Ramos (cell line): ENCODE data around the gene ADAM17.
"Not testable (repeated sequence)": the region's sequence is repeated elsewhere in the genome, so short reads cannot be mapped to it uniquely, and the experiment has no call there.

ENCODE experiments used
- in situ Hi-C: fragments of 300-500 bp; cut with MboI; formaldehyde crosslinking; loops from one replicate; pipeline ENCODE4 v1.14.3; 2022; ENCODE audit warnings: low sequenced_read_pairs; ENCODE audit not compliant: unreplicated experiment

ADAM17 gene

DNA sequence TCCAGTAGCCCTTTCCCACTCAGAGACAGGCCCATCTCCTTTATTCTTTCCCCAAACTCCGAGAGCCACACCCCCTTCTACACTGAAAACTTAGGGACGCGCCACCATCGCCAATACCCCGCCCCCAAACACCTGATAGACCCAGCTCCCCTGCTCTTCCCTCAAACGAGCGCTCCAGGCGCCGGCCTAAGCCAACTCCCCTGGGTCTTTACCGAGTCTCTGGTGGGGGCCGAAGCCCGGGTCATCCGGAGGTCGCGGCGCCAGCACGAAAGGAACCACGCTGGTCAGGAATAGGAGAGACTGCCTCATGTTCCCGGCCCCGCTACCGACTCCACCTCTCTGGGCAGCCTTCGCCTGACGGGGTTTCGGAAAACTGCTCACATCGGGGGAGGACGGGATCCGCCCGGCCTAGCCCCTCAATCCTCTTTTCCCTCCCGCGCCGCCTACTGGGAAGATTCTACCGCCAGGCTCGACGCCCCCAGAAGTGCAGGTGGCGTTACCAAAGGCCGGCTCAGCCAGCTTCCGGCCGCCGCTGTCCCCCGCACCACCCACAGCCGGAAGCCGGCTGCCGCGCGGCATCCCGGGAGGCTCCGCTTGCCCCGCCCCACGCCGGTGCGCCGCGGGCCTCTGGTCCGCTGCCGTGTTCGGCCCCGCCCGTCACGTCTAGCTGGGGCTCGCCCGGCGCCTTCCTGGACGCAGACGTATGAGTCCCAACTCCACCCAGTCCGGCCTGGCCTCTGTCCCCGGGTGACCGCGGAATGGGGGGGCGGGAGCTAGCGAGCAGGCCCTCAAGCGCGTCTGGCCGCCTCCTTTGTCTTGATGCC lies at the start of gene ADAM17:
ADAM17 (minus strand) TSS at position 534 of the 824 bp plus-strand sequence; CDS start at position 309, 225 bp downstream.
- in situ Hi-C loops = no loop called here

- in situ Hi-C loops = no loop called here
These were observed 46.8 kb upstream of the ADAM17 start for GRCh38 chr2:9602412-9602811.

GRCh38 chr2:9601397-9601796 lies 45.8 kb upstream of the ADAM17 start:
- in situ Hi-C loops = no loop called here

DNA sequence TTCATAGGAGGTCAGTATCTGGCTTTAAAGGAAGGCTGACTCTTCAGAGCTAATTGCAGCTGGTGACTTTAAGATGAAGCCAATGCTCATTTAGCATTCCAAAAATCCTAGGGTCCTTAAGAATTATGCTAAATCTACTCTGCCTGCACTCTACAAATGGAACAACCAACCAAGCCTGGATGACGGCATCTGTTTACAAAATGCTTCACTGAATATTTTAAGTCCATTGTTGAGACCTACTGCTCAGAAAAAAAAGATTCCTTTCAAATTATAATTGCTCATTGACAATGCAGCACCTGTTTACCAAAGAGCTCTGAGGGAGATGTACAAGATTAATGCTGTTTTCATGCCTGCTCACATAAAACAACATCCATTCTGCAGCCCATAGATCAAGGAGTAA lies 43.8 kb upstream of the ADAM17 start:
- in situ Hi-C loops = no loop called here

GRCh38 chr2:9596621-9597311 lies 41.1 kb upstream of the ADAM17 start:
- in situ Hi-C loops = no loop called here

GRCh38 chr2:9595746-9596145 lies 40.1 kb upstream of the ADAM17 start:
- in situ Hi-C loops = no loop called here

GRCh38 chr2:9595256-9595655 lies 39.6 kb upstream of the ADAM17 start:
- in situ Hi-C loops = not testable (repeated sequence)

GRCh38 chr2:9594366-9595054 lies 38.9 kb upstream of the ADAM17 start:
- in situ Hi-C loops = no loop called here

DNA sequence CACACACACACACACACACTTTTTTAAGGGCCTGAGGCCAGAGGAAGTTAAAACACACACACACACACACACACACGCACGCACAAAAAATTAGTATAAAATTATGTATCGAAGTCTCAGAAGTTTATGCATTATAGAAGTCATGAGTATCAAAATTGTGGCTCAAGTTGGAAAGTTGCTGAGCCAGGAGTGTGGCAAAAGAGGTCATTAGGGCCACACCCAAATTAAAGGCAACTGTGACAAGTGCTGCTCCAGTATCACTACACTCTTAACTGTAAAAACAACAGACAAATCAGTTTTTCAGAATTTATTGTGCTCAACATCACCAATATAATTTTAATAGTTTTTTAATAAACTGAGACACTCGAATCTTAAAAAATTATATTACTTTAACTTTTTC lies 38.3 kb upstream of the ADAM17 start:
- in situ Hi-C loops = no loop called here

- in situ Hi-C loops = no loop called here
These were observed 37.1 kb upstream of the ADAM17 start for GRCh38 chr2:9592699-9593098.

- in situ Hi-C loops = no loop called here
These were observed 35.0 kb upstream of the ADAM17 start for GRCh38 chr2:9590641-9591040.

GRCh38 chr2:9586465-9586864 lies 30.8 kb upstream of the ADAM17 start:
- in situ Hi-C loops = no loop called here

GRCh38 chr2:9585486-9585885 lies 29.9 kb upstream of the ADAM17 start:
- in situ Hi-C loops = no loop called here

GRCh38 chr2:9584902-9585301 lies 29.3 kb upstream of the ADAM17 start:
- in situ Hi-C loops = not testable (repeated sequence)

GRCh38 chr2:9582624-9583023 lies 27.0 kb upstream of the ADAM17 start:
- in situ Hi-C loops = no loop called here

GRCh38 chr2:9578467-9579235 lies 23.0 kb upstream of the ADAM17 start:
- in situ Hi-C loops = no loop called here

DNA sequence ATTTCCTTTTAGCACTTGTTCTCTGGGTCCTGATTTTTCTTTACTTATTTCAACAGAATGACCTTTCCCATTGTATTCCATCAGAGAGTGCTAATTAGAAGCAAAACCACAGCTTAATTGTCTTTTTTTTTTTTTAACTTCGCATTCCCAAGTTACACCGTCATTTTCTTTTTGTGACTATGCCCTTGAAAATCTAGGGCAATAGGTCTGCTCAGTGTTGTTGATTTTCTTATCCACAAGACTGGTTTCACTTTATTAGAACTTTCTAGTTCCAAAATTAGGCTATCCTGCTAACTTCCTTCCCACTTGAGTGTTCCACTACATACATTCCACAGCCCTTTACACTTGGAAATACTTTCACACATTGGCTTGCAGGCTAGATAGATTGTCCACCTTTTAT lies 18.7 kb upstream of the ADAM17 start:
- in situ Hi-C loops = no loop called here

GRCh38 chr2:9573840-9574239 lies 18.2 kb upstream of the ADAM17 start:
- in situ Hi-C loops = no loop called here

DNA sequence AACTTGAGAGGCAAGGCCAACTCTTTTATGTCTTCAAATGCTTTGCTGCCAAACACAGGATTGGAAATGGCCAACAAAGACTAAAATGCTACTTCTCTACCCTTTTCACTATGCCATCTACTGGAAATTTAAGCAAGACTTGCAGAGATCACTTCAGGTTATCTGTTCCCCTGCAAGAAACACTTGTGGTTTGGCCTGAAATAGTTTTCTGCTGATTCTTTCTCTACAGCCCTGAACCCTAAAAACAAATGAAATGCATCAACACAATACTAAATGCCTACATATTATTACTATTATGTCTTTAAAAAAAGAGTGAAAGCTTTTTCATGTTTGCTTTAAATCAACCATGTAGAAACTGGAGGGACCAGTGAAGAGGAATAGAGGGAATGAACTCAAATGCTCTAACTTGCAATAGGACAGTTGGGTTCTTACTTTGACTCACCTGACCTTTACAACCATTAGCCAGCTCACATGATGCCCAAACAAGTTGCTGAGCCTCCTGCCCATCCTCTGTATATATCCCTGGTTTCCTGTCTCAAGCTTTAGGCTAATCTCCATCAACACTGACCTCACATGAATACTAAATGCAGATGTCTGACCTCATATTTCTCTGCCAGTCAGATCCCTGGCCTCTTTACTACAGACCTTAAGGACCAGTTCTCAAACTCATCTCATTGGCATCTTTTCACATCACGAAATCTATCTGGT lies 17.5 kb upstream of the ADAM17 start:
- in situ Hi-C loops = no loop called here
